MM.1S (cell line): ENCODE results near the gene SRSF7.
A peak's percentile ranks its signal among the peaks of the same experiment; 100 is the strongest.

Experiments used
- DNase-seq: peaks from one replicate; pipeline ENCODE4 v3.0.0-alpha.2; 2015
- H2AFZ ChIP-seq: fragments of 300-600 bp; sonication (generic); 2 replicates; pipeline ENCODE4 v1.6.0; 2016; ENCODE audit warnings: antibody characterized with exemption, low read length
- H3F3A ChIP-seq: fragments of 300-600 bp; sonication (generic); 2 replicates; pipeline ENCODE4 v1.6.1; 2016; ENCODE audit warnings: mild to moderate bottlenecking, antibody characterized with exemption, low read length, moderate library complexity, mixed read lengths; ENCODE audit not compliant: insufficient read depth
- H3K27ac ChIP-seq: fragments of 300-600 bp; sonication (generic); 2 replicates; pipeline ENCODE4 v1.5.1; 2016; ENCODE audit warnings: mild to moderate bottlenecking, low read length
- H3K27me3 ChIP-seq: fragments of 300-600 bp; sonication (generic); replicated peaks from 2 replicates; pipeline ENCODE4 v1.6.0; 2016; ENCODE audit warnings: low read length; ENCODE audit not compliant: insufficient read depth
- H3K36me3 ChIP-seq: fragments of 300-600 bp; sonication (generic); replicated peaks from 2 replicates; pipeline ENCODE4 v1.6.1; 2016; ENCODE audit warnings: mild to moderate bottlenecking, low read length, mixed read lengths; ENCODE audit not compliant: insufficient read depth
- H3K4me1 ChIP-seq: fragments of 300-600 bp; sonication (generic); 2 replicates; pipeline ENCODE4 v1.6.1; 2016; ENCODE audit warnings: low read length, mixed read lengths
- H3K4me2 ChIP-seq: fragments of 300-600 bp; sonication (generic); 2 replicates; pipeline ENCODE4 v1.6.0; 2016; ENCODE audit warnings: low read depth, low read length
- H3K4me3 ChIP-seq: fragments of 300-600 bp; sonication (generic); 2 replicates; pipeline ENCODE4 v1.5.1; 2016; ENCODE audit warnings: low read length, mixed read lengths
- H3K79me2 ChIP-seq: fragments of 300-600 bp; sonication (generic); 2 replicates; pipeline ENCODE4 v1.6.1; 2016; ENCODE audit warnings: mixed run types, low read length, mixed read lengths
- H3K9ac ChIP-seq: fragments of 300-600 bp; sonication (generic); 2 replicates; pipeline ENCODE4 v1.6.1; 2016; ENCODE audit warnings: low read length, mixed read lengths
- H3K9me2 ChIP-seq: fragments of 300-600 bp; sonication (generic); replicated peaks from 2 replicates; pipeline ENCODE4 v1.6.1; 2016; ENCODE audit warnings: mild to moderate bottlenecking, low read length, mixed read lengths; ENCODE audit not compliant: insufficient read depth
- H3K9me3 ChIP-seq: fragments of 300-600 bp; sonication (generic); replicated peaks from 2 replicates; pipeline ENCODE4 v1.6.1; 2016; ENCODE audit warnings: mild to moderate bottlenecking, low read length, mixed read lengths; ENCODE audit not compliant: insufficient read depth
- H4K20me1 ChIP-seq: fragments of 300-600 bp; sonication (generic); 2 replicates; pipeline ENCODE4 v1.6.1; 2016; ENCODE audit warnings: mild to moderate bottlenecking, low read length, moderate library complexity, mixed read lengths; ENCODE audit not compliant: insufficient read depth
- EZH2 ChIP-seq: fragments of 300-600 bp; sonication (generic); optimal IDR thresholded peaks from 2 replicates; pipeline ENCODE3; 2017; ENCODE audit warnings: low read depth, mild to moderate bottlenecking, antibody characterized with exemption, low read length, mixed read lengths
- EZH2phosphoT487 ChIP-seq: fragments of 300-600 bp; sonication (generic); IDR thresholded peaks from 2 replicates; pipeline ENCODE4 v1.6.1; 2018; ENCODE audit warnings: antibody characterized with exemption, low read length
- TF ChIP-seq, protein P1 (sequence below): fragments of 300-600 bp; sonication (generic); IDR thresholded peaks from 2 replicates; pipeline ENCODE4 v1.5.1; 2016; ENCODE audit warnings: antibody characterized with exemption, low read length, mixed read lengths

SRSF7 gene

DNA sequence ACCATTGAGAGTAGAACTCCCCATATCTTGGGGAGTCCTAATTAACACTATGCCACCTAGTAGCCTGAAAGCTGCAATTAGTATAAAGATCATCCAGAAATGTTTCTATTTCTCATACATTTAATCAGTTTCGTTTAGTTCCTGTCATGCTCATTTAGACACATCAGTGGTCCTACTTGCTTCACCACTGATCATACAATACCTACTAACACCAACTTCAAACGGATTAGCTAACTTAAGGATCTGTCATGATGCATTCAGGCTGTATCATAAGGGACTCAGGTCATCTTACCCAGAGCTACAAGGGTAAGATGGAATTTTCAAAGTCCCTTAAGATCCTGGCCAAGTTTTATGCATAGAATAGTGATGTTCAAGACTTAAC lies 6.8 kb downstream of the SRSF7 start:
- Histone ChIP-seq H3K79me2 (peaks cover 64% of the 10 kb centered on the region), H3K36me3 (peaks cover 42% of the 10 kb centered on the region), H3K27me3 (no peaks in the 10 kb centered on the region), H3K9ac (no peak overlapping the region), H3K9me2 (no peaks in the 10 kb centered on the region), H3K4me1 (peaks cover 25% of the 10 kb centered on the region; the same call in 1 of the 2 replicates), H3K4me2 (no peak overlapping the region), H4K20me1 (peaks cover 56% of the 10 kb centered on the region), H3K4me3 (no peak overlapping the region), H3K9me3 (no peaks in the 10 kb centered on the region), H3K27ac (no peak overlapping the region), H3F3A (peaks cover 75% of the 10 kb centered on the region), H2AFZ (no peak overlapping the region)
- DNase-seq: no peak
- TF ChIP-seq, protein P1, sequence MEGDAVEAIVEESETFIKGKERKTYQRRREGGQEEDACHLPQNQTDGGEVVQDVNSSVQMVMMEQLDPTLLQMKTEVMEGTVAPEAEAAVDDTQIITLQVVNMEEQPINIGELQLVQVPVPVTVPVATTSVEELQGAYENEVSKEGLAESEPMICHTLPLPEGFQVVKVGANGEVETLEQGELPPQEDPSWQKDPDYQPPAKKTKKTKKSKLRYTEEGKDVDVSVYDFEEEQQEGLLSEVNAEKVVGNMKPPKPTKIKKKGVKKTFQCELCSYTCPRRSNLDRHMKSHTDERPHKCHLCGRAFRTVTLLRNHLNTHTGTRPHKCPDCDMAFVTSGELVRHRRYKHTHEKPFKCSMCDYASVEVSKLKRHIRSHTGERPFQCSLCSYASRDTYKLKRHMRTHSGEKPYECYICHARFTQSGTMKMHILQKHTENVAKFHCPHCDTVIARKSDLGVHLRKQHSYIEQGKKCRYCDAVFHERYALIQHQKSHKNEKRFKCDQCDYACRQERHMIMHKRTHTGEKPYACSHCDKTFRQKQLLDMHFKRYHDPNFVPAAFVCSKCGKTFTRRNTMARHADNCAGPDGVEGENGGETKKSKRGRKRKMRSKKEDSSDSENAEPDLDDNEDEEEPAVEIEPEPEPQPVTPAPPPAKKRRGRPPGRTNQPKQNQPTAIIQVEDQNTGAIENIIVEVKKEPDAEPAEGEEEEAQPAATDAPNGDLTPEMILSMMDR: no peak
- TF ChIP-seq EZH2phosphoT487: no peak
- no peak for TF ChIP-seq EZH2

DNA sequence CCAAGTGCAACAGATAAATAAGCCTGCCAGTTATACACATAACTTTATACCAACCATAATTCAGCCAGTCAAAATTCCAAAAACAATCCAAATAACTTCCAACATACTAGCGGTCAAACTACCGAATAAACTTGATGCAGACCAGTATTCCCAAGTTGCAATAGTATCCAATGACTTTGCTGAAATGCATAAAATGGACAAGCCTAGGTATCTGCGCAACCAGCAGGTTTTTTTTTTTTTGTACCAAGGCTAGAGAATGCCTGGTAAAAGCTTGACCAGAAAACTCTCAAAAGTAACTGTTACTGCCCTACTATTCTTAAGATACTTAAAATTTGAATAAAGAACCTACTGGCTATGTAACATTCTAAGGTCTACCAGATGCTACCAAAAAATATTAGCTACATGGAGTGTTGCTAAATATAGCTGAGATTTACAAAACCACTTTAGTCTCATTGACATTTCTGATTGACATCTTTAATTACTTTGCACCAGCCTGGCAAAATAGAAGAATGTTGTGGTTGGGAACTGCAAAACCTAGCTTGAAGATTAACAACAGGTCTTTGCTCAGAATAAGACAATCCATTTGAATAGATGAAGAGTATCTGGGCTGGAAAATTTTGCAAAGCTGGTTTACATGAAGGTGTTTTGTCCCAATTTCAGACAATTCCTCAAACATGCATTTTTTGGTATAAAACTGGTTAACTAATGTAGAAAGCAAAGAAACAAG lies 7.3 kb downstream of the SRSF7 start:
- Histone ChIP-seq H3K79me2 (peaks cover 58% of the 10 kb centered on the region), H3K9me3 (no peaks in the 10 kb centered on the region), H3K4me2 (no peak overlapping the region), H3K36me3 (peaks cover 37% of the 10 kb centered on the region), H3F3A (peaks cover 73% of the 10 kb centered on the region), H3K27ac (peak overlapping the region; percentile 1; the same call in 1 of the 2 replicates), H3K9ac (no peak overlapping the region), H3K4me1 (peaks cover 20% of the 10 kb centered on the region; the same call in 1 of the 2 replicates), H2AFZ (no peak overlapping the region), H4K20me1 (peaks cover 53% of the 10 kb centered on the region), H3K4me3 (no peak overlapping the region), H3K9me2 (no peaks in the 10 kb centered on the region), H3K27me3 (no peaks in the 10 kb centered on the region)
- no peak for DNase-seq
- TF ChIP-seq, protein P1: no peak
- no peak for TF ChIP-seq EZH2phosphoT487
- no peak for TF ChIP-seq EZH2

- Histone ChIP-seq H3K79me2 (peaks cover 50% of the 10 kb centered on the region), H3F3A (peaks cover 65% of the 10 kb centered on the region), H3K9me2 (no peaks in the 10 kb centered on the region), H3K4me1 (peaks cover 12% of the 10 kb centered on the region; the same call in 1 of the 2 replicates), H3K27ac (no peak overlapping the region), H3K9me3 (no peaks in the 10 kb centered on the region), H3K27me3 (no peaks in the 10 kb centered on the region), H2AFZ (no peak overlapping the region), H3K4me2 (no peak overlapping the region), H3K4me3 (no peak overlapping the region), H3K9ac (no peak overlapping the region), H4K20me1 (peaks cover 46% of the 10 kb centered on the region), H3K36me3 (peaks cover 28% of the 10 kb centered on the region)
- no peak for TF ChIP-seq EZH2
- TF ChIP-seq, protein P1: no peak
- no peak for DNase-seq
Measured at GRCh38 chr2:38742797-38743559, 8.2 kb downstream of the SRSF7 start.
